Measurements from ENCODE around the gene CATSPERB.

- no peak for TF ChIP-seq POLR2A (IDR thresholded peaks at IDR 0.05)
- TF ChIP-seq CTCF (IDR thresholded peaks at IDR 0.05): no peak
Measured at GRCh38 chr14:91613459-91614112, 118.3 kb downstream of the CATSPERB start.
